22Rv1 (cell line): ENCODE data around the gene FBXW8.
"Not testable (repeated sequence)": the region's sequence is repeated elsewhere in the genome, so short reads cannot be mapped to it uniquely, and the experiment has no call there.

Source experiments
- H3K27ac ChIP-seq: fragments of 450-650 bp; 2 replicates; pipeline ENCODE4 v1.5.1; 2017
- ZFX ChIP-seq: fragments of 450-650 bp; IDR thresholded peaks from 2 replicates; pipeline ENCODE4 v1.6.1; 2017; ENCODE audit warnings: antibody characterized with exemption, borderline replicate concordance
- TF ChIP-seq, protein P1 (sequence below): fragments of 450-650 bp; IDR thresholded peaks from 2 replicates; pipeline ENCODE4 v1.5.1; 2017; ENCODE audit warnings: mild to moderate bottlenecking

Gene FBXW8

GRCh38 chr12:117053597-117054201 is 142.9 kb downstream of the FBXW8 start:
- H3K27ac ChIP-seq, result no peak overlapping the region

GRCh38 chr12:117054279-117054678 is 143.5 kb downstream of the FBXW8 start:
- H3K27ac ChIP-seq, result no peak overlapping the region
- TF ChIP-seq, protein P1, sequence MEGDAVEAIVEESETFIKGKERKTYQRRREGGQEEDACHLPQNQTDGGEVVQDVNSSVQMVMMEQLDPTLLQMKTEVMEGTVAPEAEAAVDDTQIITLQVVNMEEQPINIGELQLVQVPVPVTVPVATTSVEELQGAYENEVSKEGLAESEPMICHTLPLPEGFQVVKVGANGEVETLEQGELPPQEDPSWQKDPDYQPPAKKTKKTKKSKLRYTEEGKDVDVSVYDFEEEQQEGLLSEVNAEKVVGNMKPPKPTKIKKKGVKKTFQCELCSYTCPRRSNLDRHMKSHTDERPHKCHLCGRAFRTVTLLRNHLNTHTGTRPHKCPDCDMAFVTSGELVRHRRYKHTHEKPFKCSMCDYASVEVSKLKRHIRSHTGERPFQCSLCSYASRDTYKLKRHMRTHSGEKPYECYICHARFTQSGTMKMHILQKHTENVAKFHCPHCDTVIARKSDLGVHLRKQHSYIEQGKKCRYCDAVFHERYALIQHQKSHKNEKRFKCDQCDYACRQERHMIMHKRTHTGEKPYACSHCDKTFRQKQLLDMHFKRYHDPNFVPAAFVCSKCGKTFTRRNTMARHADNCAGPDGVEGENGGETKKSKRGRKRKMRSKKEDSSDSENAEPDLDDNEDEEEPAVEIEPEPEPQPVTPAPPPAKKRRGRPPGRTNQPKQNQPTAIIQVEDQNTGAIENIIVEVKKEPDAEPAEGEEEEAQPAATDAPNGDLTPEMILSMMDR, result no peak
- TF ChIP-seq ZFX, result no peak

More at GRCh38 chr12:117053597-117054201, 142.9 kb downstream of the FBXW8 start:
- TF ChIP-seq, protein P1, result no peak
- TF ChIP-seq ZFX, result no peak

DNA sequence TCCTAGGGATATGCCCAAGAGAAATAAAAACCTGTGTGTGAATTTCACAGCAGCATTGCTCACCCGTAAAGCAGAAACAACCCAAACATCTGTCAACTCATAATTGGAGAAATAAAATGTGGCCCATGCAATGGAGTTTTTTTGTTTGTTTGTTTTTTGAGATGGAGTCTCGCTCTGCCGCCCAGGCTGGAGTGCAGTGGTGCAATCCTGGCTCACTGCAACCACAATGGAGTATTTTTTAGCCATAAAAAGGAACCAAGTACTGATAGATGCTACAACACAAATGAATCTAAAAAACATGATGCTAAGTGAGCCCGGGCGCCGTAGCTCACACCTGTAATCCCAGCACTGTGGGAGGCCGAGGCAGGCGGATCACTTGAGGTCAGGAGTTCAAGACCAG is 146.9 kb downstream of the FBXW8 start:
- H3K27ac ChIP-seq, result not testable (repeated sequence)

GRCh38 chr12:117058442-117059072 is 147.8 kb downstream of the FBXW8 start:
- no peak overlapping the region for H3K27ac ChIP-seq

DNA sequence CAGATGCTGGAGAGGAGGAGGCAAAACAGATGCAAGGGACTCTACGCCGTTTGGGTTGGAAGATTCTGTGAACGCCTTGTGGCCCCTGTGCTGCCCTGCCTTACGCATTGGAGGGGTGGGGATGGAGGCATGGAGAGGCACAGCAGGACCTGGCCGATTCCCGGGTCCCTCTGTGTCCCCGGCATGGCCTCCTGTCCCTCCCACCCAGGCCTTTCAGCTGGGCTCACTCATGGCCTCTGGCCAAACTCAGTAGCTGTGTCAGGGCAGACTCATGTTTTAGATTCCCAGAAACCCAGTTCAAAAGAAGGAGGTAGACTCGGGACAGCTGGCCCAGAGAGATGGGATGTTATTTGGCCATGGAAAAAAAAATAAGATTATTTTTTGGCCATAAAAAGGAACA is 148.4 kb downstream of the FBXW8 start:
- no peak overlapping the region for H3K27ac ChIP-seq
- TF ChIP-seq ZFX, result no peak

More at GRCh38 chr12:117058442-117059072, 147.8 kb downstream of the FBXW8 start:
- TF ChIP-seq, protein P1, result no peak
- TF ChIP-seq ZFX, result no peak

- TF ChIP-seq, protein P1, result no peak
- TF ChIP-seq ZFX, result no peak
- H3K27ac ChIP-seq, result no peak overlapping the region
These were observed 149.6 kb downstream of the FBXW8 start for GRCh38 chr12:117060246-117060928.

- H3K27ac ChIP-seq, result no peak overlapping the region
- TF ChIP-seq, protein P1, result no peak
- TF ChIP-seq ZFX, result no peak
These were observed 150.2 kb downstream of the FBXW8 start for GRCh38 chr12:117060929-117061305.

DNA sequence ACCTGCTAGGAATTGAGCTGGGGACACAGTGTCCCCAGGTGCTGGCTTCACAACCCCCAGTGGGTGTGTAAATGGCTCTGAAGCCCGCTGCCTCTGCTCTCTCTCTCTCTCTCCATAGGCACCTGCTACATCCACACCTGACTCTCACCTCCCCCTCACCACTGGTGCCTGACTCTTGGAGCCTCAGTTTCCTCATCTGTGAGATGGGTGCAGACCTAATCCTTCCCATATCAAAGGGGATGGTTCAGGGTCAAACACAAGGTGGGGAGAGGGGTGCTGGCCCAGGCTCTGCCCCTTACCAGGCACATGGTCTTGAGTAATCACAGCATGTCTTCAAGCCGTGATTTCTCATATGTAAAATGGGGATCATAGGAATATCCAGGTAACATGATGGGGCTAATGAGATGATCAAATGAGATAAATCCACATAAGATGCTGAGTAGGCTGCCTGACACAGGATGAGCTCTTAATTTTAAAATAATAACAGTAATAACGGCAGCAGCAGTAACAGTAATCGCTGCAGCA is 150.9 kb downstream of the FBXW8 start:
- no peak for TF ChIP-seq ZFX

More for the DNA sequence above, 150.9 kb downstream of the FBXW8 start:
- no peak overlapping the region for H3K27ac ChIP-seq
